Measurements from ENCODE around the gene TTC23. TPM values are rescaled to one million over a fixed set of nuclear protein-coding genes. Genes with fewer than 3 reads are reported as not detected.

TTC23 gene
- total RNA-seq, 1 donor from 2014 or later: 11.6 TPM

- Histone ChIP-seq H3K36me3 (ENCODE audit: control insufficient read depth, insufficient read depth, low read length) (no peaks in the 10 kb centered on the region), H3K4me3 (ENCODE audit: low read depth, low read length) (no peak overlapping the region), H3K27me3 (ENCODE audit: control insufficient read depth, insufficient read depth, low read length) (no peaks in the 10 kb centered on the region)
- TF ChIP-seq CTCF (IDR thresholded peaks at IDR 0.05; ENCODE audit: insufficient read depth, low read length, poor library complexity, severe bottlenecking): no peak
- DNase-seq (ENCODE audit: low read depth): no peak
Observed at GRCh38 chr15:99151156-99151555, 98.2 kb downstream of the TTC23 start.

- DNase-seq (ENCODE audit: low read depth): no peak
- TF ChIP-seq CTCF (IDR thresholded peaks at IDR 0.05; ENCODE audit: insufficient read depth, low read length, poor library complexity, severe bottlenecking): no peak
- no peak overlapping the region for H3K4me3 ChIP-seq (ENCODE audit: low read depth, low read length)
- H3K36me3 ChIP-seq (ENCODE audit: control insufficient read depth, insufficient read depth, low read length): no peaks in the 10 kb centered on the region
- no peaks in the 10 kb centered on the region for H3K27me3 ChIP-seq (ENCODE audit: control insufficient read depth, insufficient read depth, low read length)
Observed at GRCh38 chr15:99149366-99149765, 100.0 kb downstream of the TTC23 start.

- no peaks in the 10 kb centered on the region for H3K27me3 ChIP-seq (ENCODE audit: control insufficient read depth, insufficient read depth, low read length)
- H3K36me3 ChIP-seq (ENCODE audit: control insufficient read depth, insufficient read depth, low read length): no peaks in the 10 kb centered on the region
- no peak for DNase-seq (ENCODE audit: low read depth)
- no peak overlapping the region for H3K4me3 ChIP-seq (ENCODE audit: low read depth, low read length)
- no peak for TF ChIP-seq CTCF (IDR thresholded peaks at IDR 0.05; ENCODE audit: insufficient read depth, low read length, poor library complexity, severe bottlenecking)
Observed at GRCh38 chr15:99148851-99149276, 100.5 kb downstream of the TTC23 start.

- Histone ChIP-seq H3K27me3 (ENCODE audit: control insufficient read depth, insufficient read depth, low read length) (no peaks in the 10 kb centered on the region), H3K36me3 (ENCODE audit: control insufficient read depth, insufficient read depth, low read length) (no peaks in the 10 kb centered on the region), H3K4me3 (ENCODE audit: low read depth, low read length) (no peak overlapping the region)
- no peak for DNase-seq (ENCODE audit: low read depth)
- no peak for TF ChIP-seq CTCF (IDR thresholded peaks at IDR 0.05; ENCODE audit: insufficient read depth, low read length, poor library complexity, severe bottlenecking)
Observed at GRCh38 chr15:99146661-99147060, 102.7 kb downstream of the TTC23 start.

GRCh38 chr15:99145778-99146177 lies 103.6 kb downstream of the TTC23 start:
- no peak for TF ChIP-seq CTCF (IDR thresholded peaks at IDR 0.05; ENCODE audit: insufficient read depth, low read length, poor library complexity, severe bottlenecking)
- DNase-seq (ENCODE audit: low read depth): no peak
- Histone ChIP-seq H3K27me3 (ENCODE audit: control insufficient read depth, insufficient read depth, low read length) (no peaks in the 10 kb centered on the region), H3K4me3 (ENCODE audit: low read depth, low read length) (no peak overlapping the region), H3K36me3 (ENCODE audit: control insufficient read depth, insufficient read depth, low read length) (no peaks in the 10 kb centered on the region)

GRCh38 chr15:99145005-99145404 lies 104.4 kb downstream of the TTC23 start:
- H3K4me3 ChIP-seq (ENCODE audit: low read depth, low read length): no peak overlapping the region
- DNase-seq (ENCODE audit: low read depth): no peak
- TF ChIP-seq CTCF (IDR thresholded peaks at IDR 0.05; ENCODE audit: insufficient read depth, low read length, poor library complexity, severe bottlenecking): no peak
- H3K27me3 ChIP-seq (ENCODE audit: control insufficient read depth, insufficient read depth, low read length): no peaks in the 10 kb centered on the region
- H3K36me3 ChIP-seq (ENCODE audit: control insufficient read depth, insufficient read depth, low read length): no peaks in the 10 kb centered on the region
